ENCODE measurements around the gene ZNF44. TPM values are rescaled to one million over a fixed set of nuclear protein-coding genes. Genes with fewer than 3 reads are reported as not detected.
A peak's percentile ranks its signal among the peaks of the same experiment; 100 is the strongest.

Gene ZNF44
- total and polyA plus RNA-seq, 4 donors = 4.1 to 17.9 (median 6.8) TPM

DNA sequence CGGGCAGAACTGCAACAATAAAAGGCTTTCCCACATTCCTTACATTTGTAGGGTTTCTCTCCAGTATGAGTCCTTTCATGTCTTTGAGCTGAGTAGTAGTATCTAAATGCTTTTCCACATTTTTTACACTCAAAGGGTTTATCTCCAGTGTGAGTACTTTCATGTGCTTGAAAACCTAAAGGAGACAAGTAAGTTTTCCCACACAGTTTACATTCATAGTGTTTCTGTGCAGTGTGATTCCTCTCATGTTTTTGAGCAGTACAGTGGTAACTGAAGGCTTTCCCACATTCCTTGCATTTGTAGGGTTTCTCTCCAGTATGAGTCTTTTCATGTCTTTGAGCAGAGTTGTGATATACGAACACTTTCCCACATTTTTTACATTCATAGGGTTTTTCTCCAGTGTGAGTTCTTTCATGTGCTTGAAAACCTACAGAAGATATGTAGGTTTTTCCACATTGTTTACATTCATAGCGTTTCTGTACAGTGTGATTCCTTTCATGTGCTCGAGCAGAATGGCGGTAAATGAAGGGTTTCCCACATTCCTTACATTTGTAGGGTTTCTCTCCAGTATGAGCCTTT is 47.0 kb downstream of the ZNF44 start:
- Histone ChIP-seq H3K27ac (ENCODE audit: low read depth in 1 of 2, low read length in 2 of 2) (no peak overlapping the region), H3K27me3 (ENCODE audit: control insufficient read depth in 4 of 4, insufficient read depth in 4 of 4, low read length in 3 of 4) (no peaks in the 10 kb centered on the region), H3K36me3 (ENCODE audit: control insufficient read depth in 4 of 4, insufficient read depth in 3 of 4, low read depth in 1 of 4, low read length in 3 of 4) (peaks cover 5 to 57% (median 46%) of the 10 kb centered on the region in 4 donors), H3K9me3 (ENCODE audit: control insufficient read depth in 4 of 4, low read length in 3 of 4) (peaks cover 36 to 84% (median 51%) of the 10 kb centered on the region in 4 donors), H3K4me3 (ENCODE audit: low read depth in 1 of 3, low read length in 3 of 3) (peak overlapping the region in 2 of 3 donors; percentile 52 to 57), H3K4me1 (ENCODE audit: control insufficient read depth in 4 of 4, insufficient read depth in 4 of 4, low read length in 3 of 4) (no peaks in the 10 kb centered on the region), H3K9ac (ENCODE audit: low read depth in 1 of 2, low read length in 2 of 2) (no peak overlapping the region)
- 97% methylated on average over 5 of the region's 5 CpGs for WGBS
- TF ChIP-seq, protein P1, sequence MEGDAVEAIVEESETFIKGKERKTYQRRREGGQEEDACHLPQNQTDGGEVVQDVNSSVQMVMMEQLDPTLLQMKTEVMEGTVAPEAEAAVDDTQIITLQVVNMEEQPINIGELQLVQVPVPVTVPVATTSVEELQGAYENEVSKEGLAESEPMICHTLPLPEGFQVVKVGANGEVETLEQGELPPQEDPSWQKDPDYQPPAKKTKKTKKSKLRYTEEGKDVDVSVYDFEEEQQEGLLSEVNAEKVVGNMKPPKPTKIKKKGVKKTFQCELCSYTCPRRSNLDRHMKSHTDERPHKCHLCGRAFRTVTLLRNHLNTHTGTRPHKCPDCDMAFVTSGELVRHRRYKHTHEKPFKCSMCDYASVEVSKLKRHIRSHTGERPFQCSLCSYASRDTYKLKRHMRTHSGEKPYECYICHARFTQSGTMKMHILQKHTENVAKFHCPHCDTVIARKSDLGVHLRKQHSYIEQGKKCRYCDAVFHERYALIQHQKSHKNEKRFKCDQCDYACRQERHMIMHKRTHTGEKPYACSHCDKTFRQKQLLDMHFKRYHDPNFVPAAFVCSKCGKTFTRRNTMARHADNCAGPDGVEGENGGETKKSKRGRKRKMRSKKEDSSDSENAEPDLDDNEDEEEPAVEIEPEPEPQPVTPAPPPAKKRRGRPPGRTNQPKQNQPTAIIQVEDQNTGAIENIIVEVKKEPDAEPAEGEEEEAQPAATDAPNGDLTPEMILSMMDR (IDR thresholded peaks at IDR 0.05; ENCODE audit: low read depth, low read length, missing input control) = no peak
- TF ChIP-seq NR2F2 (IDR thresholded peaks at IDR 0.05) = no peak
- TF ChIP-seq, protein P2, sequence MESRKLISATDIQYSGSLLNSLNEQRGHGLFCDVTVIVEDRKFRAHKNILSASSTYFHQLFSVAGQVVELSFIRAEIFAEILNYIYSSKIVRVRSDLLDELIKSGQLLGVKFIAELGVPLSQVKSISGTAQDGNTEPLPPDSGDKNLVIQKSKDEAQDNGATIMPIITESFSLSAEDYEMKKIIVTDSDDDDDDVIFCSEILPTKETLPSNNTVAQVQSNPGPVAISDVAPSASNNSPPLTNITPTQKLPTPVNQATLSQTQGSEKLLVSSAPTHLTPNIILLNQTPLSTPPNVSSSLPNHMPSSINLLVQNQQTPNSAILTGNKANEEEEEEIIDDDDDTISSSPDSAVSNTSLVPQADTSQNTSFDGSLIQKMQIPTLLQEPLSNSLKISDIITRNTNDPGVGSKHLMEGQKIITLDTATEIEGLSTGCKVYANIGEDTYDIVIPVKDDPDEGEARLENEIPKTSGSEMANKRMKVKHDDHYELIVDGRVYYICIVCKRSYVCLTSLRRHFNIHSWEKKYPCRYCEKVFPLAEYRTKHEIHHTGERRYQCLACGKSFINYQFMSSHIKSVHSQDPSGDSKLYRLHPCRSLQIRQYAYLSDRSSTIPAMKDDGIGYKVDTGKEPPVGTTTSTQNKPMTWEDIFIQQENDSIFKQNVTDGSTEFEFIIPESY (IDR thresholded peaks at IDR 0.05) = no peak
- no peak for DNase-seq (ENCODE audit: low spot score)

DNA sequence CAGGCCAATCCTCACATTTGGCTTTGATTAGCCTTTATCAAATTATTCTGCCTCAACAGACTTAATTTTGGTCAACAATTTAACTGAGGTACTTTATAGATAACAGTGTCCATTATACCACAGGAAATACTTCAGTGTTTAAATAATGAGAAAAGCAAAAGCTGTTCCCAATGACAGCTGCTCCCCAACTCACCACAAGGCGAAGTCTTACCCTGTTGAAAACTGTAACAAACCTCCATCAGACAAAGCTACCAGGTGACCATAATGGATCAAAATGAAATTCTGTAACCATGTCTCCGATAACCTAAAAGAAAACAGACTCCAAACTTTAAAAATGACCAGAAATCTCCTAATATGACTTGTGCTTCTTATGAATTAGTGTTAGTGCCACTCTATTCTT is 50.3 kb downstream of the ZNF44 start:
- Histone ChIP-seq H3K4me1 (ENCODE audit: control insufficient read depth in 4 of 4, insufficient read depth in 4 of 4, low read length in 3 of 4) (no peaks in the 10 kb centered on the region), H3K27ac (ENCODE audit: low read depth in 1 of 2, low read length in 2 of 2) (no peak overlapping the region), H3K27me3 (ENCODE audit: control insufficient read depth in 4 of 4, insufficient read depth in 4 of 4, low read length in 3 of 4) (no peaks in the 10 kb centered on the region), H3K36me3 (ENCODE audit: control insufficient read depth in 4 of 4, insufficient read depth in 3 of 4, low read depth in 1 of 4, low read length in 3 of 4) (peaks cover 5 to 52% (median 43%) of the 10 kb centered on the region in 4 donors), H3K9me3 (ENCODE audit: control insufficient read depth in 4 of 4, low read length in 3 of 4) (peaks cover 28 to 77% (median 41%) of the 10 kb centered on the region in 4 donors), H3K4me3 (ENCODE audit: low read depth in 1 of 3, low read length in 3 of 3) (peak overlapping the region in 1 of 3 donors; percentile 25), H3K9ac (ENCODE audit: low read depth in 1 of 2, low read length in 2 of 2) (no peak overlapping the region)
- DNase-seq (ENCODE audit: low spot score) = no peak
- 96% methylated on average over 2 of the region's 2 CpGs for WGBS
- TF ChIP-seq TAF1 (conservative IDR thresholded peaks at IDR 0.05) (no peak), HNF4A (conservative IDR thresholded peaks at IDR 0.05) (no peak), RXRA (IDR thresholded peaks at IDR 0.05) (no peak)
- TF ChIP-seq, protein P1 (IDR thresholded peaks at IDR 0.05; ENCODE audit: low read depth, low read length, missing input control) = peak; percentile 16
- TF ChIP-seq, protein P3, sequence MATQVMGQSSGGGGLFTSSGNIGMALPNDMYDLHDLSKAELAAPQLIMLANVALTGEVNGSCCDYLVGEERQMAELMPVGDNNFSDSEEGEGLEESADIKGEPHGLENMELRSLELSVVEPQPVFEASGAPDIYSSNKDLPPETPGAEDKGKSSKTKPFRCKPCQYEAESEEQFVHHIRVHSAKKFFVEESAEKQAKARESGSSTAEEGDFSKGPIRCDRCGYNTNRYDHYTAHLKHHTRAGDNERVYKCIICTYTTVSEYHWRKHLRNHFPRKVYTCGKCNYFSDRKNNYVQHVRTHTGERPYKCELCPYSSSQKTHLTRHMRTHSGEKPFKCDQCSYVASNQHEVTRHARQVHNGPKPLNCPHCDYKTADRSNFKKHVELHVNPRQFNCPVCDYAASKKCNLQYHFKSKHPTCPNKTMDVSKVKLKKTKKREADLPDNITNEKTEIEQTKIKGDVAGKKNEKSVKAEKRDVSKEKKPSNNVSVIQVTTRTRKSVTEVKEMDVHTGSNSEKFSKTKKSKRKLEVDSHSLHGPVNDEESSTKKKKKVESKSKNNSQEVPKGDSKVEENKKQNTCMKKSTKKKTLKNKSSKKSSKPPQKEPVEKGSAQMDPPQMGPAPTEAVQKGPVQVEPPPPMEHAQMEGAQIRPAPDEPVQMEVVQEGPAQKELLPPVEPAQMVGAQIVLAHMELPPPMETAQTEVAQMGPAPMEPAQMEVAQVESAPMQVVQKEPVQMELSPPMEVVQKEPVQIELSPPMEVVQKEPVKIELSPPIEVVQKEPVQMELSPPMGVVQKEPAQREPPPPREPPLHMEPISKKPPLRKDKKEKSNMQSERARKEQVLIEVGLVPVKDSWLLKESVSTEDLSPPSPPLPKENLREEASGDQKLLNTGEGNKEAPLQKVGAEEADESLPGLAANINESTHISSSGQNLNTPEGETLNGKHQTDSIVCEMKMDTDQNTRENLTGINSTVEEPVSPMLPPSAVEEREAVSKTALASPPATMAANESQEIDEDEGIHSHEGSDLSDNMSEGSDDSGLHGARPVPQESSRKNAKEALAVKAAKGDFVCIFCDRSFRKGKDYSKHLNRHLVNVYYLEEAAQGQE (IDR thresholded peaks at IDR 0.05) = no peak
